Measurements from ENCODE around the gene EIF3J.

The EIF3J gene

DNA sequence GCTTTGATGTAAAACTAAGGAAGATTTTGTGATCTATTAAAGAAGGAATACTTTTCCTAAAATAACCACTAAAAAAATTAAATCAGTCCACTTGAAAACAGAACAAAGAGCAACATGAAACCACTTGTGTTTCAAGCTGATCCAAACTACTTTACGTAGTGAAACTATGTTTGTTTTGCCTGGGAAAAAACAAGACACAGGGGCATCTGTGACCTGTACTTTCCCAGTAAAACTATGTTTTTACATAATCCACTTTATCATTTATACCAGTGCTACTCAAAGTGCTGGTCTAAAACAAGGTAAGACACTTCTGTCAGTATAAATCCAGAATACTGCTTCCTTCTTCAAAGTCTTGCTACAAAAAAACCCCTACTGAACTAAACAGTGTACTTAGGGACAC is 69.8 kb downstream of the EIF3J start:
- TF ChIP-seq EZH2 (optimal IDR thresholded peaks at IDR 0.05; ENCODE audit: low read depth, low read length) = no peak
- TF ChIP-seq CTCF (IDR thresholded peaks at IDR 0.05; ENCODE audit: low read length) = no peak
- TF ChIP-seq EZH2phosphoT487 (IDR thresholded peaks at IDR 0.05; ENCODE audit: low read length) = no peak
- Histone ChIP-seq H3K4me1 (ENCODE audit: low read length) (no peaks in the 10 kb centered on the region), H3K79me2 (ENCODE audit: low read length) (no peaks in the 10 kb centered on the region), H3K36me3 (replicated peaks; ENCODE audit: insufficient read depth, low read length) (no peaks in the 10 kb centered on the region), H3K9ac (ENCODE audit: low read length) (no peak overlapping the region), H3K4me3 (ENCODE audit: low read length) (no peak overlapping the region), H3K9me3 (replicated peaks; ENCODE audit: insufficient read depth, low read length) (no peaks in the 10 kb centered on the region), H3K9me2 (replicated peaks; ENCODE audit: insufficient read depth, low read length) (no peaks in the 10 kb centered on the region), H3K4me2 (ENCODE audit: low read depth, low read length) (no peak overlapping the region), H2AFZ (ENCODE audit: low read length) (no peak overlapping the region), H3K27ac (ENCODE audit: low read length) (no peak overlapping the region), H3K27me3 (replicated peaks; ENCODE audit: insufficient read depth, low read length) (no peaks in the 10 kb centered on the region), H3F3A (ENCODE audit: insufficient read depth, low read length) (no peaks in the 10 kb centered on the region), H4K20me1 (ENCODE audit: insufficient read depth, low read length) (no peaks in the 10 kb centered on the region)
- no peak for DNase-seq
